NCI-H2107 (cell line): ENCODE measurements around the gene LRRC4C.
"Not testable (repeated sequence)": the region's sequence is repeated elsewhere in the genome, so short reads cannot be mapped to it uniquely, and the experiment has no call there.

Experiments
- DNase-seq: peaks from one replicate; lab custom pipeline; 2025; lab: John Stamatoyannopoulos, UW

The LRRC4C gene

DNA sequence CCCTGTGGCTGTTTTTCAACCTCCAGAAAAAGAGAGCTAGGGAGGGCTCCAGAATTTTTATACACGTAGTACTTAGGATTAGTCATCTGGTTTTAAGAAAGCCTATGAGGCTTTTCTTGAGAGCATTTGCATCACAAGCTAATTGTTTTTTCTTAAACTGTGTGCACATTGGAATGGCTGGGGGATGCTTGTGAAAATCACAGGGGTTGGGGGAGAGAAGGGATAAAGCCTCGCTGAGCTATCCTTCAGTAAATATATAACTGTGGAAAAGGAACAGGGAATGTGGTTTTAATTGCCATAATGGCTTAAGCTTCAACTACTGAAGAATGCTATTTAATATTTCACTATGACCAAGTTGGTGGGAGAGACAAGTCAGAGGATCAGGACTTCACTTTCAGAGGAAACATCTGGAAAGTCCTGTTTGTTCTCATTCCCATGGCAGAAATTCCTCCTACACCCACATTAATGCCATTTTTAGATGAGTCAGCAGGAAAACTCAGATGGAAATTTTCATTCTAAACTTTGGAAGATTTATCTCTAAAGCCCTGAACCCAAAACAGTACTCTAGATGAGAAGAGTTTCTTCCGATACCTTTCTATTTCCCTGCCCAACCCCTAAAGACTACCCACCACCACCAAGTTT, 591.3 kb downstream of the LRRC4C start:
- DNase-seq, result no peak

DNA sequence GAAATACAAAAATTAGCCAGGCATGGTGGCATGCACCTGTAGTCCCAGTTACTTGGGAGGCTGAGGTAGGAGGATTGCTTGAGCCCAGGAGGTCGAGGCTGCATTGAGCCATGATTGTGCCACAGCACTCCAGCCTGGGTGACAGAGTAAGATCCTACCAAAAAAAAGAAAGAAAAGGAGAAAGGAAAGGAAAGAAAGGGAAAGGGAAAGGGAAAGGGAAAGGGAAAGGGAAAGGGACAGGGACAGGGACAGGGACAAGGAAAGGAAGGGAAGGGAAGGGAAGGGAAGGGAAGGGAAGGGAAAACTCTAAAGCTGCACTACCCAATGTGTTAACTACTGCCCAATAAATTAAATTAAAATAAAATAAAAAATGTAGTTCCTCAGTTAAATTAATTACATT, 601.7 kb downstream of the LRRC4C start:
- not testable (repeated sequence) for DNase-seq

DNA sequence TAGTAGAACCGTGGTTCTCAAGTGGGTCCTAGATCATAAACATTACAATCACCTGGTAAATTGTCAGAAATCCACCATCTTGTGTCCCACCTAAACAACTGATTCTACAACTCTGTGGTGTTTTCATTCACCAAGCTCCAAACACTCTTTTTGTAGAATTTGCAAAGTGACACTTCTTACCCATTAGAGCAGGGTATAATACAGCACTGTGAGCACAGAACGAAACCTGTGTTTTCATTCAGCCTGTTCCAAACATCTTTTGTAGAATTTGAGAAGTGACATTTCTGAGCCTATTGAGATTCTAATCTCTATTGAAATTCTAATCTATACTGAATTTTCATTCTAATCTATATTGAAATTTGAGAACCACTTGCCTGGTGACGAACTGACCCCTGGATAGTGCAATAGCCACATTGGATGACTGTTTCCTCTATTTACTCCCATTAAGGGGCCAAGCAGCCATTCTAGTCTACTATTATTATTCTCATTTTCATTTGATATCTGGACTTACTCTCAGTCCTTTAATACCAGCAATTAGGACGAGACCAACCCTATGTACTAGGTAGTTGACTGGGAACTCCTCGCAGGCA, 616.6 kb downstream of the LRRC4C start:
- DNase-seq, result no peak

DNA sequence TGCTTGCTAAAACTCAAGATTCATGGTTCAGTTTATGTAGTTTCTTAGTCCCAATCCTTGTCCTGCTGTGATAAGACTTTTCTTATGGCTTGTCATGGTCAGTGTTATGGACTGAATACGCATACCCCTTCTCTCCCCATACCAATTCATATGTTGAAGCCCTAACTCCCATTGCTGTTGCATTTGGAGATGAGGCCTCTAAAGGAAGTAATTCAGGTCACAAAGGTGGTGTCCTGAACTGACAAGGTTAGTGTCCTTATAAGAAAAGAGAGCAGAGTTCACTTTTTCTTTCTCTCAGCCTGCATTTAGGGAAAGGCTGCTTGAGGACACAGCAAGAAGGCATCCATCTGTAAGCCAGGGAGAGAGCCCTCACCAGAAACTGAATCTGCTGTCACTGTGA, 618.2 kb downstream of the LRRC4C start:
- no peak for DNase-seq

DNA sequence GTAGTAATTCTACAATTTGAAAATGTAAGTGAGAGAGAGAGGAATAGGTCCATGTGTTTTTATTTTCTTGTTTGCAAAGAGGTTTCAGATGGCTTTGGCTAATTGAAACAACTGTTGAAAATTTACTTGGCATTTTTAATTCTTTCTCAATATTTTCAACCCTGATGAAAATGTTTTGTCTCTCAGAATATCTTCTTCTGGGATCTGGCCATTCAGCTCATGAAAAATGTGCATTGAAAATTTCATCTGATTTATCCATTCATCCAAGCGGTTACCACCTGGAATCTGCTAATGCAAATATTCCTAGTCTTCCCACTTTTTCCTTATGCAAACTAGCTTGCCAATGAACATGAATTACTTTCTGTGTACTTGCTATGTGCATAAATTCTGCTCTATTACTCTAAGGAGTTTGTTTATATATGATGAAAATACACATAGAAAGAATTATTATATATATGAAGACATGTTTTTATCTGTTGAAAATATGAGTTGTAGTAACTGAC, 621.2 kb downstream of the LRRC4C start:
- DNase-seq, result no peak

DNA sequence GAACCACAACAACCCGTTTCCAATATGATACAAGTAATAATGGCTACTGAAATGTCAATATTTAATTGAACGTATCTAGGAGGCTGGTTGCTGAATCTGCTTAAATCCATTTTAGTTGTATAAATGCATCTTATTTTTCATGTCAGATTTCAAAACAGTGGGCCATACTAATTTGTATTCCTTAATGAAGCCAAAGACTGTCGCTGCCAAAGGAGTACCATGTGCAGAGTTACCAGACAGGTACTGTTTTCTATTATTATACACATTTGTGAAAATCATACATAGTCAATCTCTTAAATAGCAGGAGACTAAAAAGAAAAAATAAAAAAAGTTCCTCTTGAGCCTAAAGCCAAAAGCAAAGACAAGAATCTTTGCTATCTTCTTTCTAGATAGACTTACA, 632.3 kb downstream of the LRRC4C start:
- no peak for DNase-seq

DNA sequence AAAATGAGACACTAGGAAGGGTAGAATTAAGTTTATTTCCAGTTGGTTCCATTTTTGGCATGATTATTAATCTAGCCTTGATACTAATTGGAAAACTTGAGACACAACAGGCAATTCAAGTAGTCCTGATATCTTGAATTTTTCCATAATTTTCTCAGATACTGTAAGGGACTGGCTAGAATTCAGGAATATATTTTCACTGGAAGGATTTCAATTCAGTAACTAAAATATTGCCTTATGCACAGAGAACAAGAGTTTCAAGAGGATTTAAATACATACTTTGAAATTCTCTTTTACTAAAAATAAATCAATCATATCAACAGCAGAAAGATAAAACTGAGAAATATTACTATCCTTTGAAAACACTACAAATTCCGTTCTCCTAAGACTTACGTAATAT, 632.9 kb downstream of the LRRC4C start:
- DNase-seq, result no peak

DNA sequence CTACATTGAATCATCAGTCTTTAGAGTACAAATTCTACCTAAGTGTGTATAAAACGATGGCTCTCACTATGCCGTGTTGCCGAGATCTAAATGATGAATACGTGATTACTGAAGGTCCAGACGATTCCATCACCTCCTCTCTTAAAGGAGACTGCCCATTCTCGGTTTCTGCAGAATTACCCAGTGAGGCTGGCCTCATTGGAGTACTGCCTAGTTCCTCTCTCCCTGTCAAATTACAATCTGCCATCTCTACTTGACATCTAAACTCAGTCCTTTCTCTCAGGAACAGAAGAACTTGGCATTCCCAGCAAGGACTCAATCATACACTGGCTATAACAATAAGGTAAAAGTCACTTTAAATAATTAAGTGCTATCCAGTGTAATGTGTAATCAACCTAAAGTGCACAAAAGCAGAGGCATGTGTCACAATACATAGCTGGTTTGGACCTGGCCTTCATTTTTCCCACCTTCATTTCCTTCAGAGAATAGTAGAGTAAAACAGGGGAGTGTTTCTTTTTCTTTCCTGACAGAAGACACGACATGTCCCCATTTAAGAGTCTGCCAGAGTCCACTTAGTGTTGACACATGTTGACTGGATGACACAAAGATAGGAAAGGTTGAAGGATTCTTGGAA, 634.1 kb downstream of the LRRC4C start:
- DNase-seq, result no peak

DNA sequence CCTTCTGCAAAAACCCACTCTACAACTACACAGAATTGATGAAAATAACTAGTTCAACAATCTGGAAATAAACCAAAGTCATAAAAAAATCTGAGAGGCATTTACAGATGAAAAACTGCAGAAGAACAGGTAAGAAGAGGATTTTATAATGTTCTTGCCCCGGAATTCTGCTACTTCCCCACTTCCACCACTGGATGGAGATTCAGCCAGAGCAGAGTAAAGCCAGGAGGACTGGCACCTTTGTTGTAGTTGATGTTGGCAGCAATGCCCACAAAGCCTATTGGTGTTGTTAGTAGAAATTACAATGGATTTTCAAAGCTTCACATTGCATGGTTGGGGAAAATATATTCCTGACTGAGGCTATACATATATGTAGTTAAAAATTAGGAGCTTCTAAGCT, 640.2 kb downstream of the LRRC4C start:
- no peak for DNase-seq

DNA sequence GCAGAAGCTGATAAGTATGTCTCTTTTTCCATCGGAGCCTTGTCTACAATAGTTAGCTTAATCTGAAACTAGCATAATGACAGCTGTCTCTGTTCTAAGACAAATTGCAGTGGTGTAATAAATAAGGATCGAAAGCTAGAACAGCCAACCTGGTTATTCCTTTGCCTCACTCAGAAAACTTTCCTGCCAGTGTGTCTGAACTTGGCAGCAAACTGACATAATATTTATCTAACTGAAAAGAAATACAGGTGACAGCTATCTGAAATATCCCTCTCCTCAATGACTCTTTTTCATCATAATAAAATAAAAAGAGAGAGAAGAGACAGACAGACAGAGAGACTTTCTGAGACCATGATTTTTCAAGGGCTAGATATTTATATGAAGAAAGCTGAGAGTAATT, 642.5 kb downstream of the LRRC4C start:
- DNase-seq, result no peak

DNA sequence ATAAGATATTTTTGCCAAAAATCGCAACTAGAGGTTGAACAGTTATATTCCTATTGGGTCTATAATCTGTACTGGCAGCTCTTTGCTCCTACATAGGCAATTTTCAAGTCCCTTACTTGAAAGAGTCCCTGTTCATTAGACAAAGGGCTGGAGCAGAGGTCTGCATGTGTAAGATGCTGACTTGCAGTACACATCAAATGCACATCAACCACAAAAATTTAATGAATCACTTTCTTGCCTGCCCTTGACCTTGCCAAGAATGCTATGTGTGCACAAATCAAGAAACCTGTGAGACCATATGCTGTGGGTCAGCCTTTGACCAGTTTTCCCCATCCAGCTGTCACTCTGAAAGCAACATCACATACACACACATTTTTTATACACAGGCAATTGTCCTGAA, 661.5 kb downstream of the LRRC4C start:
- no peak for DNase-seq

DNA sequence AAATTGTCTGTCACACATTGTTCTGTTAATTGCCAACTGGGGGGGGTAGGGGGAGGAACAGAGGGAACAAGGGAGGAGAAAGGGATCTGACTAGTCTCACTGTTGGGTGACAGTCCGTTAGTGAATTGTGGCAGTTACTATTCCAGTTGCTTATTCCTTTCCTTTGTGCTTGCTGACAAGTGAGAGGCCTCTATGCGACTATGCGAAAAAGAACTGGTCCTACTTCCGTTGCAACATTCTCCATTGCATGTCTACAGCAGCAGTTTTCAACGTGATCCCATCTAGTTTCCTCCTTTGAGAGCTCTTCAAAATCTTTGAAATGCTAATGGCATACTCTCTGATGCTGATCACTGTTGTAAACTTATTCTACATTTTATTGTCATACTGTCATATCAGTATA, 672.2 kb downstream of the LRRC4C start:
- DNase-seq, result no peak

DNA sequence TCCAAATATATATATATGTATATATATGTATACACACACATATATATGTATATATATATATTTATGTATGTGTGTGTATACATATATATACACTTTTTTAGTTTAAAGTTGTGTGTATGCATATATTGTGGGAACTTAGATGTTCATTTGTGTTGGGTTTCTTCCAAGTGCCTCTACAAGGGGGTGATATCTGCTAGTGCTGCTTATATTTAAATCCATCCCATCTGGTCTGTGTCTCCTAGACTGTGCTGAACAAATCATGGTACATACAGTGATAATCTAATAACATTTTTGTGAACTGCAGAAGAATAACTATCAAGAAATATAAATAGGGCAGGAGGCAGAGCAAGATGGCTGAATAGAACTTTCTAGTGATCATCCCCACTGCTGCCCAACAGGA, 696.4 kb downstream of the LRRC4C start:
- DNase-seq, result no peak

DNA sequence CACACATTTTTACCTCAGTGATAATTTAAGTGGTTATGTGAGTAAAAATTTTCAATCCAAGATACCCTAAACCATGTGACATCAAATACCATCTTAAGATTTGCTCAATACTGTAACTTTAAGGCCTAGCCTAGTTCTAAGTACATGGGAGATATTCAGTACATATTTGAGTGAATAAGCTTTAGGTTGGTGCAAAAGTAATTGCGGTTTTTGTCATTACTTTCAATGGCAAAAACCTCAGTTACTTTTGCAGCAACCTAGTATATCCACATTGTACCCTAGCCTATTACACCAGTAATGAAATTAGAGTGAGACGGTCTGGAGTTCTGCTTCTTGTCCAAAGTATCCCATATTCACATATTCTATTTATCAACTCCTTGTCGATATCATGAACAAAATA, 700.1 kb downstream of the LRRC4C start:
- no peak for DNase-seq

DNA sequence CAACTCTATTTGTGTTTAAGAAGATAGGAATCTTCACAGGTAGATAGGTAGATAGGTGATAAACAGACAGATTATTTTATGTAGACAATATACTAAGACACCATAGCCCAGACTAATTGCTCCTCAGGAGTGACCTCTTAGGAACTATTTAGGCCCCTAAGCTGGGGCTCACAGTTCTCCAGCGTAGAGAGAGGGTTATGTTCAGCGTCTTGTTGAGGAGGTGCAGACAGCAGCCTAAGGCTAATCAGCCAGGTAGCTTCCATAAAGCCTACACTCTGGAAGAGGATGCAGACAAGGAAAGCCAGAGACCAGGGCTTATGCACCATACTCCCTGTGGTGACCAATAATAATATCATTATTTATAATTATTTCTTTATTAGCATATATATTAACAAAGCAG, 705.2 kb downstream of the LRRC4C start:
- DNase-seq, result no peak

DNA sequence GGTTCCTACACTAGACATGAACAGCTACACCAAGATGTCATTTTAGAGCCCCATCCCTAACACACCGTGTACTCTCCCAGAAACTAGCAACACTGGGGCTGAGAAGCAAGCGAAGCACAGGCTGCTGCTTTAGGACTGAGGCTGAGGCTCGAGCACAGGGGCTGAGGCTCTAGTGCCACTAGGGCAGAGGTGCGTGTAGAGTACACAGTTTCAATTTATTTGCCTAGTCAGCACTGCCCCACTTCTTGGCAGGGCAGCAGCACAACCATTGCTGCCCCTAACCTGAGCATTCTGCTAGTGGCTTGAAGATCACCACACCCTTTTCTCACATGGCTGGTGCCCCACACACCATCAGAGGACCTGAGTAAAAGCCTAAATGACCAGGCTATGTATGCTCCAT, 713.2 kb downstream of the LRRC4C start:
- DNase-seq, result no peak

DNA sequence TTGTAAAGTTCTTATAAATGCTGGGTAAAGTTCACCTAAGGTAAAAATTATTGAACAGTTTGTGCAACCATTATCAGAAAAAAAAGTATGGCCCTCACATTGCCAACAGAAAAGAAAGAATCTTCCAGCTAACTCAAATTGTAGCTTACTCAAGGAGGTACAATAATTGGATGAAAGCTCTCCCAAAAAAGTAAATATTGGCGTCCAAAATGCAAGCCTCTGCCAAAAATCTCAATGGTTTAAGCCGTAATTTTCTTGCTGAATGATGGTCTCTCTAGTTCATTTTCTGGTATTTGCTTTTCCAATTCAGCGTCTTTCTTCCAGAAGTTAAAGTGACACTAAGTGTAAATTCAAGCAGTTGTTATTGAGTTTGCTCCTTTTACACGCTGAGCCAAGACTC, 727.3 kb downstream of the LRRC4C start:
- no peak for DNase-seq

DNA sequence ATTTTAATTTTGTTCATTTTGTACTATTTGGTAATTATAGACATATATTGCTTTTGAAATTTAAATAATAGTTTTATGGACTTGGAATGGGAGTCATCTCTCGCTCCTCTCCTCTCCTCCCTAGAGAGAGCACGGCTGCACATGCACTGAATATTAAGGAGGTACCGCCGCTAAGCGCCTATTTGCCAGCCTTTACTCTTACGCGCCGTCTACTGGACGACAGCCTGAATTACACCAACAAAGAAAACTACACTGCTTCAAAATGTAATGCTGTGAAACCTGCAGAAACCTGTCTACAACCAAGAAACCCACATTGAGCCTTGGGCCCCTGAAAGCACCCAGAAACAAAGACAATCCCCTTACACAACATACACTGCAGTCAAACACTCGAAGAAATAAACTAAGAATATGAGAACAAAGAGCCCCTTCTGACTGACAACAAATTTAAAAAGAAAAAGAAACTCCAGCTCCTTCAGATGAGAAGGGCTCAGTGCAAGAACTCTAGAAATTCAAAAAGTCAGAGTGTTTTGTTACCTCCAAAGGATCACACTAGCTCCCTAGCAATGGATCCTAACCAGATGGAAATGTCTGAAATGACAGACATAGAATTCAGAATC, 737.2 kb downstream of the LRRC4C start:
- DNase-seq, result no peak

DNA sequence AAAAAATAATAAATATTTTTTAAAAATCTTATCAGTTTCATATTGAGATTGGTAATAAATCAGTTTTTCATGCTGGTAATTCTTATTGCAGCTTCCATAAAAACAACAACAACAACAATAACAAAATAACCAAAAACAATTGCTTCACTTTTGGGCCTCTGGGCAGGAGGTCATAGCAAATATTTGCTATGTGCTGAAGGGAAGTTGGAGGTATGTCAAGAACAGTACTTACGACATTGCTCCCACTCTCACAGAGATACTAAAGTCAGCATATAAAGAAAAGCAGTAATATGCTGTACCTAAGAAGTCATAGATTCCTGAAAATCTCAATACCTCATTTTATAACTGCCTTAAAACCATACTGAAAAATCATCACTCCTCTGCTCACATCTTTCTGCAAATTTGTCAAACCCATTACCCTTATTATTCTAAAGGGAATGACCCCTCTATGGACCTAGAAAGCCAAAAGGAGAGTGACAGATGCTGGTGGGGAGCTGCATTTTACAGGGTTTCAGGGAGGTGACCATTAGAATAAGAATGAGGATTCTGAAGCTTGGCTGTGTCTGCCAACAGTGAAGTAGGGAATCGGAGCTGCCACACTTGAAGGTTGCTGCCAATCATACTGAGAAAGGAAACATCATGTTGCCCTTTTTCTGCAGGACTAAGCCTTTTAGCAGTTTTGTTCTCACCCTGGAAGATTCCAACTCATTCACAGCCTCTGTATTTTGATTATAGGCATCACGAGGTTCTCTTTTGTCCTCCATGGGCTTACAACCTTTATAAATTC, 742.9 kb downstream of the LRRC4C start:
- no peak for DNase-seq

DNA sequence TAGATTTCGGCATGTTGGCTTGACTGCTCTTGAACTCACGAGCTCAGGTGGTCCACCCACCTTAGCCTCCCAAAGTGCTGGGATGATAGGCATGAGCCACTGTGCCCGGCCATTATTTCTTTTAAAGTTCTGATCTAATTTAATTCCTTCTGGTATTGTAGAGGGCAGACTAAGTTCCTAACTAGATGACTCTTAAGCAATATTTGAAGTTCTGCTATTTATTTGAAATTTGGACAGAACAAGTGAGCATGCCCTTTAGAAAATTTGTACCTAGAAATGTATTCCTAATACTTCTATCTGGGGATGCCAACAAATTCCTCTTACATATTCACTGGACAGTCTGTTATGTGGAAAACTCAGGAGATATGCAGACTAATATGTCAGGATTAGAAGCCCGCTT, 746.4 kb downstream of the LRRC4C start:
- no peak for DNase-seq

DNA sequence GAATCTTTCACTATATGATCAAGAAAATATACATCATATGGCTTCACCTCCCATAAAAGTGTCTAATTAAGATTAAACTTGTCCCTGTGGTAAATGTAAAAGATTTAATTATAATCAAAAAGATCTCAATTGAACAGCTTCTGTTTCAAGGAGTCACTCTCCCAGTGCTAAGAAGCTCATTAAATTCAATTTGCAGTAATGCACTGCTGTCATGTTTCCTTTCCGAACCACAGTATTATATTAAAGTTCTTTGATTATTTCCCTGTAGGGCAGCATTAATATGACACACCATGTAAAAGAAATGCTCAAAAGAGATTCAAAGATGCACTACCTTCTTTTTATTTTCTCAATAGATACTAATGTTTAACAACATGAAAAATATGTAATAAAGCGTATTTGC, 758.4 kb downstream of the LRRC4C start:
- no peak for DNase-seq

DNA sequence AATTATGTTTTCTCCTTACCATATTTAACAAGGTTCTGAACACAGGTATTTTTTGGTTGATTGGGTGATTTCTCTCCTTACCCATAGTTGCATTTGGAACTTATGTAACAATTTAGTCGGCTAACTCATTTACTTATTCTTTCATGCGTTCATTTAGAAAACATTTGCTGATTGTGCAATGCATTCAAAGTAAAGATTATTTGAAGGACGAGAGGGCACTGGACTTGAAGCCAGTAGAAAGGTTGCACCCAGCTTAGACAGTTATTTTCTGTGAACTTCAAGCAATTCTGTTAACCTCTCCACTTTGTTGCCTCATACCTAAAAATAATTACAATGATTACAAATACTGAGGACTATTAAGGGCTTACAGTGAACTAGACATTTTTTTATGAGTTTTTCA, 769.6 kb downstream of the LRRC4C start:
- no peak for DNase-seq
